ENCODE data around the gene TRMT61A.

DNA sequence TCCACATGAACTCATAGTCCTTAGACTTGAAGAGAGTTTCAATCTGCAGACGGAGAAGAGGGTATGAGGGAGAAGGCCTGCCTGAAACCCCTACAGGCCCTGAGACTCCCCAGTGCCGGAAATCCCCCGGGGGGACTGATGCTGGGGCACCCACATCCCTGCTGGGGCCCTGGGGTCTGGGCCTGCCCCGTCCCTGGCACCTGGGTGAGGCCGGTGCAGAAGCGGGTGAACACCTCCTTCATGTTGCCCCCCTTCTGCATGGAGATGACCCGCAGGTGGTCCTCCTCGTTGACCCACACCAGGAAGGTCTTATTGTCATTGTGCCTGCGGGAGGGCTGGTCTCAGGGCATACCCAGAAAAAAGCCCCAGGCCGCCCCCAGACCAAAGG lies 8.7 kb upstream of the TRMT61A start:
- TF ChIP-seq, protein P1, sequence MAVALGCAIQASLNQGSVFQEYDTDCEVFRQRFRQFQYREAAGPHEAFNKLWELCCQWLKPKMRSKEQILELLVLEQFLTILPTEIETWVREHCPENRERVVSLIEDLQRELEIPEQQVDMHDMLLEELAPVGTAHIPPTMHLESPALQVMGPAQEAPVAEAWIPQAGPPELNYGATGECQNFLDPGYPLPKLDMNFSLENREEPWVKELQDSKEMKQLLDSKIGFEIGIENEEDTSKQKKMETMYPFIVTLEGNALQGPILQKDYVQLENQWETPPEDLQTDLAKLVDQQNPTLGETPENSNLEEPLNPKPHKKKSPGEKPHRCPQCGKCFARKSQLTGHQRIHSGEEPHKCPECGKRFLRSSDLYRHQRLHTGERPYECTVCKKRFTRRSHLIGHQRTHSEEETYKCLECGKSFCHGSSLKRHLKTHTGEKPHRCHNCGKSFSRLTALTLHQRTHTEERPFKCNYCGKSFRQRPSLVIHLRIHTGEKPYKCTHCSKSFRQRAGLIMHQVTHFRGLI (CRISPR knock-in tag; IDR thresholded peaks at IDR 0.05), result no peak
- TF ChIP-seq SMAD4 (CRISPR knock-in tag; conservative IDR thresholded peaks at IDR 0.05) (no peak), POLR2A (conservative IDR thresholded peaks at IDR 0.05) (no peak), ZKSCAN8 (CRISPR knock-in tag; IDR thresholded peaks at IDR 0.05) (no peak), NRF1 (conservative IDR thresholded peaks at IDR 0.05 in 1 of 2, IDR thresholded peaks at IDR 0.05 in 1 of 2) (no peak), PTTG1 (tag; IDR thresholded peaks at IDR 0.05; ENCODE audit: low read depth) (no peak), IRF1 (CRISPR knock-in tag; IDR thresholded peaks at IDR 0.05; ENCODE audit: borderline replicate concordance) (no peak)

All from K562 (cell line).